ENCODE measurements around the gene METTL18.

The METTL18 gene

DNA sequence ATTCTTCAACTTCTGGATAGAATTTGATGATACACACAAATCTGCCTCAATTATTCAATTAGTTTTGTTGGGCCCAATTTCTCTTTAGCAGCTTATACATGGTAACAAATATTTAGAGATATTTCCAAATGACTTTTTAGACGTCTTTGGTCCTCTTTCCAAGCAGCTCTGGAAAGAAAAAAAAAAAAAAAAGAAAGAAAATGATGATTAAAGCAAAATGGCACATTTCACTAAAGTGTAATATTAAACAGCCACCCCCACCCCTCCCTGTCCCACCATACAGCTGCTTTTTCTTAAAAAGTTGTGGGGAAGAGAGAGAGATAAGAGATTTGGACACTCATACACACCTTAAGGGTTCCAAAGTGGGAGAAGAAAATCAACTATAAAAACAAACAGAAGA lies 977 bp downstream of the METTL18 start:
- peak overlapping the region; percentile 77 for H3K4me3 ChIP-seq (ENCODE audit: low read depth, low read length)
- no peak for DNase-seq (ENCODE audit: low read depth)

DNA sequence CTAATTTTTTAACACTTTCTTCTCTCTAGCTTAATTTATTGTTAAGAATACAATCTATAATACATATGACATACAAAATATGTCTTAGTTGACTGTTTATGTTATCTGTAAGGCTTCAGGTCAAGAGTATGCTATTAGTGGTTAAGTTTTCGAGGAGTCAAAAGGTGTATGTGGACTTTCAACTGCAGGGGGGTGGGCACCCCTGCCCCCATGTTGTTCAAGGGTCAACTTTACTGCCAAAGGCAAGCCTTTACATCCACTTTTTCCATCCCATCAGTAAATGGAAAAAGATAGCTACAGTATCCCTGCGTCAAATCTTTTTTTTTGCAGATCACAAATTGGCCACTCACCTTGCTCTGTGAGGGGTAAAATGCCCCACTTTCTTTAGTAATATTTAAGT lies 6.3 kb downstream of the METTL18 start:
- no peak overlapping the region for H3K4me3 ChIP-seq (ENCODE audit: low read depth, low read length)
- DNase-seq (ENCODE audit: low read depth) = no peak

DNA sequence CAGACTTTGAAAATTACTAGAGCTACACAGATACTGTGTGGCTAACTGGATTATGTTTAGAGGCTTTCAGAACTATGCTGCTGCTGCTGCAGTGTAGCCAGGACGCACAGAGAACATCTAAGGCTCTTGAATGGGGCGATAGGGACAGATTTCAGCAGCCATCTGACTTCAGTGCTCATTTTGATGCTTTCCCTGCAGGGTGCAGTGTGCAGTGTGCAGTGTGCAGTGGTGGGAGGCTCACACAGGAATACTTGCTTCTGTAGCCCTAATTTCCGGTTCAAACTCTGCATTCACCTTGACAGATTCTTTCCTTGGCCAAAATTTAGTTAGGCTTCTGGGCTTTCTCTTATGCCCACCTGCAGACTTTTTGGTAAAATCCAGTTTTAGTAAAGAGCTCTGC lies 7.7 kb downstream of the METTL18 start:
- DNase-seq (ENCODE audit: low read depth) = no peak
- no peak overlapping the region for H3K4me3 ChIP-seq (ENCODE audit: low read depth, low read length)

DNA sequence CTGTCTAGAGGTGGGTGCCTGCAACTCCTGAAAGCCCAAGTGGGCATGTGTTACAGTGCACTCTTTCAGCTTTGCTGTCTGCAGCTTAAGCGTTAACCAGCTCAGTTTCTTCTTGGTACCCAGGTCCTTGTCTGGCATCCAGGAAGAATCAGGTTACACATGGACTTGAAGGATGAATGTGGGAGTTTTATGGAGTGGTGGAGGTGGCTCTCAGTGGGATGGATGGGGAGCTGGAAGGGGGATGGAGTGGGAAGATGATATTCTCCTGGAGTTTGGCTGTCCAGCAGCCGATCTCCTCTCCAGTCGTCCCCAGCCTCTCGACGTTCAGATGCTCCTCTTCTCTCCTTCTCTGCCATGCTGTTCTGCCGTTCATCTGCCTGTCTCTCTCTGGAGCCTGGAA lies 9.4 kb downstream of the METTL18 start:
- H3K4me3 ChIP-seq (ENCODE audit: low read depth, low read length) = no peak overlapping the region
- DNase-seq (ENCODE audit: low read depth) = no peak

DNA sequence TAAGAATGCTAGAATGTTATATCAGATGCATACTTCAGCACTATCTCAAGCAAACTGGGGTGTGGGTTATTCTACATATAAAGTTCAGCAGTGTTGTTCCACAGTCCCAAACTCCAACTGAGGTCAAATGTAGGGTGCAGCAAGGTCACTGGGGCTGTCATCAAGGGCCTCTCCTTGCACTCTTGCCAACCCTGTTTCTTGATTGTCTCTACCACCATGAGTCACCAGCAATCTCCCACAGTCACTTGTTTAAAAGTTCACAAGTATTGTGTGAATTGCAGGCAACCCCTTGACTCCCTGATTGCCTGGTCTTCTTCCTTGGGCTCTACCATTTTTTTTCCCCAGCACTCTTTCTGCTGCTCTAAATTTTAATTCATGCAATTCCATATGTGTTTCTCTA lies 10.6 kb downstream of the METTL18 start:
- H3K4me3 ChIP-seq (ENCODE audit: low read depth, low read length) = no peak overlapping the region
- DNase-seq (ENCODE audit: low read depth) = no peak

DNA sequence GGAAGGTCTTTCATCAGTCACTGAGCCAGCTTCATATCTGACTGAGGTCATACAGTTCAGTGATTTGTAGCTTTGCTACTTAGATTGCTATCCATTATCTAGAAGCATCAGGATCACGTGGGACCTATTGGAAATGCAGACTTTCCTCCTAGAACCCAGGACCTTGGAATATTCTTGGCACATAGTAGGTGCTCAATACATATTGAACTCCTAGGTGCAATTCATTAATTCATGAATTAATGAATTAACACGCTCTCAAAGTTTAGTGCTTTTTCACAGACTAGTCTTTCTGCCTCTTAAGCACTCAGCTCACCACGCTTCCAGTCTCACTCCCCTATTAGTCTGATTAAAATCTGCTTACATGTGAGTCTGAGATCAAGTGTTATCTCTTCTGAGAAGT lies 12.1 kb downstream of the METTL18 start:
- DNase-seq (ENCODE audit: low read depth) = no peak
- no peak overlapping the region for H3K4me3 ChIP-seq (ENCODE audit: low read depth, low read length)

DNA sequence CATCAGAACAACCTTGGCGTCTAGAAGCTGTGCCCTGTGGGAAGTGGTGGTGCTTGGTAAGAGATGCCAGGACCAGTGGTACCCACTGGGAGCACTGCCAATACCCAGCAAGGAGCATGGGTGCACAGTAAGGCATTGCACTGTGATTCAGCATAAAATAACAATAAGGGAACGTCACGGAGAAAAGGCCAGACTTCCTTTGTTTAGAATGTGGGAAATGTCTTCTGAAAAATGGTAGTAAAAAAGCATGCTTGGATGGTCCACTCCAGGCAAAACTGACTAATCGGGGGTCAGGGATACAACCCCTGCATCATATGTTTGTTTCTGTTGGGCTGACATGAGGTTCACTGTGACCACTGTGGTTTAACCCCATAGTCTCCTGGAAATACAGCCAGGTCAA lies 14.7 kb downstream of the METTL18 start:
- peak; percentile 8 for DNase-seq (ENCODE audit: low read depth)
- no peak overlapping the region for H3K4me3 ChIP-seq (ENCODE audit: low read depth, low read length)

DNA sequence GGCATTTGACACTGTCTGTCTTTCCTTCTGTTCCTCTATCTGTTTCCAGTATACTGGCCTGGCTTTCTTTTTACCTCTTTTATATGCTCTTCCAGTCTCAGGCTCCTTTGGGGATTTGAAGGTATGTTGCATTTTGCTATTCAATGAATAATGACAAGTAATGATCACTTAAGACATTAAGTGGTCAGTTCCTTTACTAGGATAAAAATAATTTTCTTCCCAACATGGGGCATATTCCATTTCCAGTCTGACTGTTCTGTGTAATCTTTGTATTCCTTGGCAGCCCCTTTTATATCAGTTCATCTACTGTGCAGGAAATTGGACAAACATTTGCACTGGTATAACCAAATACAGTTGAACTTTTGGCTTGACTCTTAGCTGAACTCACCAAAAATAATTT lies 15.6 kb downstream of the METTL18 start:
- H3K4me3 ChIP-seq (ENCODE audit: low read depth, low read length) = no peak overlapping the region
- no peak for DNase-seq (ENCODE audit: low read depth)

DNA sequence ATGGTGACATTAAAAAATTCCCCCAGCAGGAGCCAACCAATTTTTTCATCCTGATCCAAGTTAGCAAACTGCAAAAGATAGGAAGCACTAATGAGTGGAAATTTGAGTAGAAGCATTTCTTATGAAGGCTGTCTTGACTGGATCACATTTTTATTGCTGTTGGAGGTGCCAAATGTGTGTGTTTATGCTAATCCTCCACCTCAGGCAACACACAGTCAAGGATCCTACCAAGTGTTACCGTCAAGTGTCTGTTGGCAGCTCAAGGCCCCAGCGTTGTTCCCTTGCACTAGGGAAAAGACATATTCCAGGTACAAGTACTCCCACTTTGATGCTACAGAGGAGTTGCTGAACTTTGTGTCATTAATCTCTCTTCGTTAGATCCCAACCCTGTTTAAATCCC lies 18.3 kb downstream of the METTL18 start:
- no peak for DNase-seq (ENCODE audit: low read depth)
- H3K4me3 ChIP-seq (ENCODE audit: low read depth, low read length) = no peak overlapping the region

DNA sequence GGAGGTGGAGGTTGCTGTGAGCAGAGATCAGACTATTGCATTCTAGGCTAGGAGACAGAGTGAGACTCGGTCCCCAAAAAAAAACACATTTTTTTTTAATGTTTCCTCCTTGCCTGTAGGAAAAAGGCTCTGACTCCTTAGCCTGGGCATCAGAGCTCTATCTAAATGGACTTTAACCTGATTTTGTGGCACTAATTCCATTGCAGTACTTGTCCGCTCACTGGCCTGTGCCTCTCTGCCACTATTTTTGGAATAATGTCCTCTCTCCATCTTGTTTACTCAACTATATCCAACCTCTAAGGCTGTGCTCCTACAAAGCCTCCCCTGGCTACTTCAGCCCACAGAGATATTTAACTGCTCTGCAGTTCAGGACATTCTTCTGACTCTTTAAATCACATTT lies 26.5 kb downstream of the METTL18 start:
- DNase-seq (ENCODE audit: low read depth) = no peak
- no peak overlapping the region for H3K4me3 ChIP-seq (ENCODE audit: low read depth, low read length)

DNA sequence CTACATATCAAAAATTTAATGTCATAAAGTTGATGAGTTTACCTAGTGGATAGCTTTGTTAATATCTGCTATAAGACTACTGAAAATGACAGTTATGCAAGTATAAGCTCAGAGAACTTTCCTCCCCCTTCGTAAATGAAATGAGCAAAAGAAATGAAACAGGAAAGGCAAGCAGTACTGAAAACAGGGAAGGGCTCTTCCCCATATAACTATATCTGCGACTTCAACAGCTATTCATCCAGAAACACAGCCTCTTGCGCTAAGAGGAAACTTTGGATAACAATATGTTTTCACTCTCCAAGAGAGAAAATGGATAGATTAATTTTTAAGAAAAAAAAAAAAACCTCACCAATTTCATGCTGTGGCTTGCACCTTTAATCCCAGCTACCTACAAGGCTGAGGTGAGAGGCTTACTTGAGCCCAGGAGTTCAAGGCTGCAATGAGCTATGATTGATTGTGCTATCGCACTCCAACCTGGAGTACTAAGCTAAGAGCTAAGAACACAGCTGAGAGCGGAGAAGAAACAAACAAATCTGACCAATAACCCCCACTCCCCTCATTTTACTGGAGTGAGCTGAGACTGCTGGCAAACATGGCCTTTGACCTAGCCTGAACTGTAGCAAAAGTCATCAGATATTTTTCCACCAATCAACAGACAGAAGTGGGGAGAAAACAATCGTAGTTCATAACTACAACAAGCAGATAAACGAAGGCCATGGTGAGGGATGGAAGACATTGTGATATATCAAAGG lies 29.0 kb downstream of the METTL18 start:
- no peak overlapping the region for H3K4me3 ChIP-seq (ENCODE audit: low read depth, low read length)
- DNase-seq (ENCODE audit: low read depth) = no peak

DNA sequence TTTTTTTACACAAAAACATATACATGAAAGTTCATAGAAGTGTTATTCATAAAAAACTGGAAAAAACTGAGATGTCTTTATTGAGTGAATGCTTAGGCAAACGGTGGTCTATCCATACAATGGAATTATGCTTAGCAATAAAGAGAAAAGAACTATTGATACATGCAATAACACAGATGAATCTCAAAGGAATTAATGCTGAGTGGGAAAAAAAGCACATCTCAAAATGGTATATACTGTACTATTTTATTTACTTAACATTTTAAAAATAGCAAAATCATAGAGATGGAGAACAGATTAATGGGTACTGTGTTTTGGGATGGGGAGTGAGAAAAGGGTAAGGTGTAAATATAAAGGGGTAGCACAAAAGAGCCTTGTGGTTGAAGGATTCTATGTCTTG lies 29.8 kb downstream of the METTL18 start:
- H3K4me3 ChIP-seq (ENCODE audit: low read depth, low read length) = no peak overlapping the region
- DNase-seq (ENCODE audit: low read depth) = no peak

DNA sequence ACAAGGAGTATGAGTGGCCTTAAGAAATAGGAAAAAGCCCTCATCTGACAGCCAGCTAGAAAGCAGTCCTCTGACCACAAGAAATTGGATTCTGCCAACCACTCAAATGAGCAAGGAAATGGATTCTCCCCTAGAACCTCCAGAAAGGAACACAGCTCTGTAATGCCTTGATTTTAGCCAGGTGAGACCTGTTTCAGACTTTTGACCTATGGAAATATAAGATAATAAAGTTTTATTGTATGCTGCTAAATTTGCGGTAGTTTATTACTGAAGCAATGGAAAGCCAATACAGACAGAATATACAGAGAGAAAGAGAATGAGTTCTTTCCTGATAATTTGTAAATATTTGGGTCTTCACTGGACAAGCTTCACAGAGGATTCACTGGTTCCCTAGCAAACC lies 32.0 kb downstream of the METTL18 start:
- H3K4me3 ChIP-seq (ENCODE audit: low read depth, low read length) = no peak overlapping the region
- DNase-seq (ENCODE audit: low read depth) = no peak

DNA sequence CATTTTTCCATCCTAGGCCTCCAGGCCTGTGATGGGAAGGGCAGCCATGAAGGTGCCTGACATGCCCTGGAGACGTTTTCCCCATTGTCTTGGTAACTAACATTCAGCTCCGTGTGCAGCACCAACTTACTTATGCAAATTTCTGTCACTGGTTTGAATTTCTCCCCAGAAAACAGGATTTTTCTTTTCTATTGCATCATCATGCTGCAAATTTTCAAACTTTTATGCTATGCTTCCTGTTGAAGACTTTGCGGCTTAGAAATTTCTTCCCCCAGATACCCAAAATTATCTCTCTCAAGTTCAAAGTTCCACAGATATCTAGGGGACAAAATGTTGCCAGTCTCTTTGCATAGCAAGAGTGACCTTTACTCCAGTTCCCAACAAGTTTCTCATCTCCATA lies 35.7 kb downstream of the METTL18 start:
- DNase-seq (ENCODE audit: low read depth) = no peak
- no peak overlapping the region for H3K4me3 ChIP-seq (ENCODE audit: low read depth, low read length)

DNA sequence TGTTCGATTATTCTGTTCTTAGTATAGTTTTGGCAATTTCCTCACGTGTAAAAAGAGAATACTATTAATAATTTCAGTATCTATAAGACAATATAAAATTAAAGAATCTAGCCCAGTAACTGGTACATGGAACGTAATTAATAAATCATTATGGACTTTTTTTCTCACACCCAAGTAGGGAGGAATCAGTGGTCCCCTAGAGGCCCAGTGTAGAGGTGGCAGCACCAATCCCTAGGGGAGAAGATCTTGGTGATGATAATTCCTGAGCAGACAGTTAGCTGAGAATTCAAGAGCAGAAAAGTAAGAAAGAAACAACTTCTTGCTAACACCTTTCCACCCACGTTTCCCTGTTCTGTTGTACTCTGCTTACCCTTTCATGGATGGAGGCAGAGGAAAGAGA lies 41.2 kb downstream of the METTL18 start:
- H3K4me3 ChIP-seq (ENCODE audit: low read depth, low read length) = no peak overlapping the region
- DNase-seq (ENCODE audit: low read depth) = no peak

DNA sequence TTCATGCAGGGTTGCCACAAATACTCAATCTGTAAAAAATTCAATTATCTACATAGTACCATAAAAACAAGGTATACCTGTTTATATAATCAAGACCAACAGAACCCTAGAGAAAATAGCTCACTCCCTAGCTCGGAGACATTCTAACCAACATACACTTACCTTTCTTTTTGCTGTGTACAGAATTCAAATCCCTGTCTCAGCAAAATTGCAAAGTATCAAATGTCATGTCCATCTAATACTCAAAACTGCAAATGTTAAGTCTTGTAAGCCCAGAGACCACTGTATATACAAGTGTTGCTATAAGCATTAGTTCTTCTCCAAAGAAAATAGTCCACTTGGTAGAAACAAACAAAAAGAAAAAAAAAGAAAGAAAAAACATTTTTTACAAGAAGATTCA lies 44.7 kb downstream of the METTL18 start:
- no peak overlapping the region for H3K4me3 ChIP-seq (ENCODE audit: low read depth, low read length)
- DNase-seq (ENCODE audit: low read depth) = no peak

DNA sequence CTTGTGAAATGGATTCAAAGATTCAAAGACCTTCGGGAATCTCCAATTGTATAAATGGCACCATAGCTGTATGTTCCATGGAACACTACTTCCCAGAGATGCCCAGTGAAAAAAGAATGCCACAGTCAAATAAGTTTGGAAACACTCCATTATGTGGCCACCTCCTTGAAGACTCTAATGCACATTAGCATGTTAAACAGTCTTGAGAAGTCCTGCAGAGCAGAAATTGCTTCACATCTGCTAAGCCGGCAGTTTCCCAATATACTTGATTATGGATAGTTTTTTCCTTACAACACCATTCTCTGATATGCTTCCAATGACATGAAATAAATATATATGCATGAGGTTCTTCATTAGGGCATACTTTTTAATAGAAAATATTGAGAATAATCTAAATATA lies 48.2 kb downstream of the METTL18 start:
- no peak overlapping the region for H3K4me3 ChIP-seq (ENCODE audit: low read depth, low read length)
- no peak for DNase-seq (ENCODE audit: low read depth)

DNA sequence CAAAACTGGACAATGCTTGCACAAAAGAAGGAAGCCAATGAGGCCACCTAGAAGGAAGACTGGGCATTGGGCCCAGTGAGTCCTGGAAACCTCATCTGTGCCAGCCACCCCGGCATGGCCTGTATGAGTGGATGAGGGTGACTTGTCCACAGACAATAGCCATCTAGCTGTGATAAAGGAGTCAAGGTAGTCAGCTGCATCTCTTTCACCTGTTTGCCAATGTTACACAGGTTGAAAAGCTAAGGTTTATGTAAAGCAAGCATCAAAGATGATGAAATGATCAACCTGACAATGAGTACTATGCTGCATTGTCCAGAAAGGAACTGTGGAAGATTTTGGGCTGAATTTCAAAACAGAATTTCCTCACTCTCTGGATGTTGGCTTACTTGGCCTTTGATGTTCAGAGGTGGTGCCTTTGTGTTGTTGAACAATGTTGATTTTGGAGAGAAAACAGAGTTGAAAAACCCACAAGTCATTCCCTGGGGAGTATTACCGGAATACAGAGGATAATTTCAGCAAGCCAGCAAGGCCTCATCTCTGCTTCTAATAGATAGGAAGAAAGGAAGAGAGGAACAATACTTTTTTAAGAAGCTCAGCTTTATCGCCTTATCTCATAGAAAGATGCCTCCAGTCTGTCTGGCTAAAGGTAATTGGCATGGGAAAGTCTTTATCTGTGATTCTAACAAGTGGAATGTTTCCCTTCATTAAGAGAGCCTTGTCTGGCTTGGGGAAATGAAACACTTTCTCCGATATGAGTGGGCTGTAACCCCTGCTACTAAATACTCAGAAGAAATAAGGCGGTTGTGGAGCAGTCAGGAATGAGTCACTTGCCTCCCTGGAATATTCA lies 49.5 kb downstream of the METTL18 start:
- no peak overlapping the region for H3K4me3 ChIP-seq (ENCODE audit: low read depth, low read length)
- DNase-seq (ENCODE audit: low read depth) = peak; percentile 61

Measured in skeletal muscle cell (primary cell).